D721Med (cell line): Measurements from ENCODE around the gene CD226.
A peak's percentile ranks its signal among the peaks of the same experiment; 100 is the strongest.
"Not testable (repeated sequence)": the region's sequence is repeated elsewhere in the genome, so short reads cannot be mapped to it uniquely, and the experiment has no call there.

Experiments
- DNase-seq: peaks from one replicate; pipeline ENCODE4 v3.0.0; 2011; ENCODE audit warnings: low spot score; ENCODE audit not compliant: insufficient read length
- FAIRE-seq: peaks from 2 replicates; lab custom pipeline; 2011; peaks lifted over from hg19 to GRCh38; lab: Jason Lieb, UNC
- CTCF ChIP-seq: IDR thresholded peaks from 2 replicates; pipeline ENCODE4 v1.5.1; 2012; ENCODE audit warnings: mild to moderate bottlenecking, control low read depth; ENCODE audit not compliant: insufficient read depth; ENCODE audit errors: missing control alignments

CD226 gene

GRCh38 chr18:69882965-69883668 is 64.6 kb downstream of the CD226 start:
- FAIRE-seq: no peak
- TF ChIP-seq CTCF: no peak

GRCh38 chr18:69880083-69880482 is 67.6 kb downstream of the CD226 start:
- FAIRE-seq: no peak
- DNase-seq: no peak
- TF ChIP-seq CTCF: no peak

More at GRCh38 chr18:69882965-69883668, 64.6 kb downstream of the CD226 start:
- DNase-seq: no peak

GRCh38 chr18:69879051-69879450 is 68.6 kb downstream of the CD226 start:
- DNase-seq: not testable (repeated sequence)
- FAIRE-seq: peak; percentile 38

GRCh38 chr18:69878213-69878933 is 69.3 kb downstream of the CD226 start:
- DNase-seq: no peak
- peak; percentile 96 for FAIRE-seq
- TF ChIP-seq CTCF: no peak

- no peak for DNase-seq
- FAIRE-seq: no peak
- no peak for TF ChIP-seq CTCF
Observed at GRCh38 chr18:69876490-69876889, 71.2 kb downstream of the CD226 start.

GRCh38 chr18:69874058-69874457 is 73.6 kb downstream of the CD226 start:
- FAIRE-seq: peak; percentile 96
- no peak for TF ChIP-seq CTCF
- no peak for DNase-seq

- FAIRE-seq: no peak
- DNase-seq: no peak
- no peak for TF ChIP-seq CTCF
Observed at GRCh38 chr18:69872661-69873060, 75.0 kb downstream of the CD226 start.
